GM18909 (cell line): ENCODE results near the gene PIGT.
A peak's percentile ranks its signal among the peaks of the same experiment; 100 is the strongest.

ENCODE experiments used
- ATAC-seq: cut with Tn5 transposase; IDR thresholded peaks from one replicate; pipeline ENCODE4 v1.9.1; 2021; ENCODE audit warnings: mild to moderate bottlenecking; ENCODE audit not compliant: unreplicated experiment, poor library complexity

The PIGT gene

DNA sequence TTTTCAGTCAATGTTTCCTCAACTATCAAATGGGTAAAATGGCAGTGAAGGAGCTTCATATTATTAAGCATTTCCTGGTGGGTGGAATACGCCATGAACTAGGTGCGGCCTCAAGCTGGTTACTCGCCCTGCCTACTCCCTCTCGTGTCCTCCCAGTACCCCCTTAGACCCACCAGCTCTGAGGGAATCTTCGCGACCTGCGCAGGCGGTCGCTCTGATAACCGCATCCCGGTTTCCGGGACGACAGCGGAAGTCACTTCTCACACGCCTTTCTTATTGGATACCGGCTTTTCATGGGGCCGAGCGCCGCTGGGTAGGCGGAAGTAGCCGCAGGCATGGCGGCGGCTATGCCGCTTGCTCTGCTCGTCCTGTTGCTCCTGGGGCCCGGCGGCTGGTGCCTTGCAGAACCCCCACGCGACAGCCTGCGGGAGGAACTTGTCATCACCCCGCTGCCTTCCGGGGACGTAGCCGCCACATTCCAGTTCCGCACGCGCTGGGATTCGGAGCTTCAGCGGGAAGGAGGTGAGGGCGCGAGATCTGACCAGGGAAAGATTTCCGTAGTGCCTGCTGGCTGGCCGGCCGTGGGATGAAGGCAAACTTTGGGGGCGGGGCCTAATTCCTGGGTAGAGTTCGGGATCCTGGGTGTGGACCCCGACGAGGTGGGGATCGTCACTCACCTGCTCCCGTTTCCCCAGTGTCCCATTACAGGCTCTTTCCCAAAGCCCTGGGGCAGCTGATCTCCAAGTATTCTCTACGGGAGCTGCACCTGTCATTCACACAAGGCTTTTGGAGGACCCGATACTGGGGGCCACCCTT is at the start of gene PIGT:
Gene PIGT, plus strand, starts transcription at position 320 of the 816 bp plus-strand sequence. Its CDS starts 16 bp downstream, at position 336.
- ATAC-seq, result peak; percentile 75

DNA sequence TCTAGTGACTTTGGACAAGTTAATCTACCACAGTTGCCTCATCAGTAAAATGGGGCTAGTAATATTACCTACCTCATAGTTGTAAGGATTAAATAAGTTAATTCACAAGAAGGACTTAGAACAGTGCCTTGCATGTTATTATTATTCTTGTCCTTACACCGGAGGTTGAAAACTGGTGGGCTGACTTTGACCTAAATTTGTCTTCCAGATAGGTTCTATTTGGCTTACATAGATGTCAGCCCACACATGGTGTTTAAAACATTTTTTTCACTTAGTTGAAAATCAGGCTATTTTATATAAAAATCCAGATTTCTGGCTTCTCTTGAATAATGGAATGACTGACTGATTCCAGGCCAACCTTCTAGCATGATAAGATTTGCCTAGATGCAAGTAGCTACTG is 49.7 kb upstream of the PIGT start:
- no peak for ATAC-seq

DNA sequence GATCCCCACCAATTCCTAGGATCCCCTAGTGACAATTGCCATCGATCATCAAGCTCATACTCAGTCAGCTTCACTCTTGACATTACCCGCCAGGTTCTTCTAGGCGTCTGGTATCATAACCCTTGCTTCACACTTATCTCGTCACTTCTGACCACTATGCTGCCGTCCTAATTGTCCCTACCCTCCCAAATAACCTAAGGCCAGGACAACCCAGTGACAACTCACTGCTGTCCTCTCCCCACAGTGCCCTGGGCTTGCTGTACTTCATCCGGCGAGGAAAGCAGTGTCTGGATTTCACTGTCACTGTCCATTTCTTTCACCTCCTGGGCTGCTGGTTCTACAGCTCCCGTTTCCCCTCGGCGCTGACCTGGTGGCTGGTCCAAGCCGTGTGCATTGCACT is 49.3 kb upstream of the PIGT start:
- no peak for ATAC-seq

DNA sequence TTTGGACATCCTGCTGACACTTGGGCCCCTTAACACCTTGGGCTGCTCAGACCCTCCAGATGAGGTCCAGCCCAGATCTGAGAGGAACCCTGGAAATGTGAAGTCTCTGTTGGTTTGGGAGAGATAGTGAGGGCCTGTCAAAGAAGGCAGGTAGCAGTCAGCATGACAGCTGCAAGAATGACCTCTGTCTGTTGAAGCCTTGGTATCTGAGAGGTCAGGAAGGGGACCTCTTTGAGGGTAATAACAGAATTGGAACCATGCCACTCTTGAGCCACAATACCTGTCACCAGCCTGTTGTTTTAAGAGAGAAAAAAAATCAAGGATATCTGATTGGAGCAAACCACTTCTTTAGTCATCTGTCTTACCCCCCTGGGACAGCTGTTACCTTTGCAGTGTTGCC is 48.8 kb upstream of the PIGT start:
- ATAC-seq, result no peak

DNA sequence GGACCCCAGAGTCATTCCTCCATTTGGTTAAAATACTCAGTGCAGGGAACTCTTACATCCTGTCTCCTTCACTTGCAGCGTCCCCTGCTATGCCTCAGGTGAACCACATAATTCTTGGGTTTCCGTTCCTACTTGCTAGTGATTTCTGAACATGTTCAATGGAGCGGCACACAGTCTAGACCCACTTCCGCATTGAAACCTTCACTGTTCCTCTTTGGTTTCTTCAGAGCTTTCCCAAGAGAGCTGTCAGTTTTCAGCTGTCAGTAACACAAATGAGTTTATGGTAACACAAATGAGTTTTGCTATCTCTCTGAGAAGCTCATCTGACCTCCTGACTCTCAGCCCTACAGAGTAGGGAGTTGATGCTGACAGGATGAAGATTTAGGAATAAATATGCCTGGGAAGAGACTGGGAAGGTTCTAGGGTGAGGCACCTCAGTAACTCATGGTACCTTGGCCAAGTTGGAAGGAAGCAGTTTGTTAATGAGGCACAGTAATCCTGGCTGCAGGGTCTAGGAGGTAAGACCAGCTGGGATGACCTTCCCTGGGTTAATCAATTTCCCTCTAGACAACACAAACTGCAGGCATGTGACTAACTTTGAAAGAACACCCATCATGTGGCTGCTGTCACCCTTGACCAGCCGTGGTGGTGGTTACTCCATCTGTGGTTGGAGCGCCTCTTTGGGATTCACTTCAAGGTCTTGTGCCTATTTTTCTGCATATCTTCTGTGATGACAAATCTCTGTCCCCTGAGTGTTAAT is 47.5 kb upstream of the PIGT start:
- peak; percentile 86 for ATAC-seq

- ATAC-seq, result no peak
Measured at GRCh38 chr20:45370571-45371160, 45.3 kb upstream of the PIGT start.

GRCh38 chr20:45372241-45372640 is 43.7 kb upstream of the PIGT start:
- ATAC-seq, result no peak

DNA sequence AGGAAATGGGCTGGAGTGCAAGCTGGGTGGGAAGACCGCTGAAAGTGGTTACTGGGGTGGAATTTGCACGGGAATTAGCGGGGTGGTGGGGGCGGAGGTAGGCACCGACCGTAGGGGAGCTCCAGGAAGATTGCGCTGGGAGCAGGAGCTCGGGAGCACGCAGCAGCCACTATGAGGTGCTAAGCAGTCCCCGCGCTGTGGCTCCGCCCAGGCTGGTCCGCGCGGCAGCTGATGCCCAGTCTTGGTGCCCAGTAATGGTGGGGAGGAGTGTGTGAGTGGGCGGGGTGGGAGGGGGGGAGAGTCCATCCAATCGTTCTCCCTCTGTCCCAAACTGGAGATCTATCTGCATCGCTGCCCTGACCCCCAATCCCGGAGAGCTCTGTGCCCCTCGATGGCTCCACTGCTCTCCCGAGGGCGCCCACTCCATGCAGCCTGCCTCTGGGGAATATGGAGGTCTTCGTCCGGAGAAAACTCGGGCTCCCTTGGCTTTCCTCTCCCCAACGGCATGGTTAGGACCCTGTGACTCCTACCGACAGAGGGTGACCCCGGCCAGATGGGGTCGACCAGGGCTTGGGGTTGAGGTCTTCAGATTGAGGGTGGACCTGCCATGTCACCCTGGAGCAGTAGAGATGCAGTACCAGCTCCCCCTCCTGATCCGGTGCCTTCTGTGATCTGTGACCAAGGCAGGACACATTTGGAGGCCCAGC is 43.1 kb upstream of the PIGT start:
- no peak for ATAC-seq

DNA sequence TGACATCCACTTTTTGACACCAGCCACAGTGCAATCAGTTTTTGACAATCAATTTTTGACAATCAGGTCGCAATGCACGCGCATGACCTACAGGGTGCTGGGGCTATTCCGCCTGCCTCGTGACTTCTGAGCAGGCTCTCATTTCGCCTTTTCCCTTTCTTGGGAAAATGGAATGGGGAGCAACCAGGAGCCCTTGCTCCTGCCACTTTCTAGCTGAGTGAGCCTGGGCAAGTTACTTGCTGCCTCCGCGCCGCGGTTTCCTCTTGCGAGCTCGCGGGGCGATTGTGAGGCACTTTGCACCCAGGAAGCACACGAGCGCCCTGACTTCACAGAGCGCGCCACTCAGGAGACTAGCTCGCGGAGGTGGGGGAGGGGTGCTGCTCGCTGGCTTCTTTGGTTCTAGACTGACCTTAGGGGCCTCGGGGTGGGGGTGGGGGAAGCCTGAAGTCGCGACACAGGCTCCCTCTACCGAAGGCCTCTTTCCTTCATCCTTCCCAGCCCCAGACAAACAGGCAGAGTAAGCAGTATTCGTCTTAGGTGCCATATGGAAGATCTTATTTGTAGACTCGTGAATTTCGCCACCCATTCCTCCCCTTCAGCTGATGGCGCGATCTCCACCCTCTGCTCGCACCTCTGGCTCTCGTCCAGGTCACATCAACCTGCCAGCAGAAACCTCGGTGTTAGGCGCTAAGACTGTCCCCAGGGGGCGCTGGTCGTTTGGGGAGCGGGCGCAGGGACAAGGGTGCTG is 42.4 kb upstream of the PIGT start:
- ATAC-seq, result peak; percentile 55

DNA sequence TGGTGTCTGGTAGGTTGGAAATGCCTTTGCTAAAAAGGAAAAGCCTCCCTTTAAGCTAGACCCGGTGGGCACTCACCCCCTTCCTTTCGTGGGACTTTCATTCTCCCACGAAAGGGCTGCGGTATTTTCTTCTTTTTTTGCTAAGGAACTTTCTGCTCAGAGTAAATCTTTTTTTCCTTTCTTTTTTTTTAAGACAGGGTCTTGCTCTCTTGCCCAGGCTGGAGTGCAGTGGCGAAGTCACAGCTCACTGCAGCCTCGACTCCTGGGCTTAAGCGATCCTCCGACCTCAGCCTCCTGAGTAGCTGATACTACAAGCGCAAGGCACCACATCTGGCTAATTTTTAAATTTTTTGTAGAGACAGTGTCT is 41.9 kb upstream of the PIGT start:
- no peak for ATAC-seq

DNA sequence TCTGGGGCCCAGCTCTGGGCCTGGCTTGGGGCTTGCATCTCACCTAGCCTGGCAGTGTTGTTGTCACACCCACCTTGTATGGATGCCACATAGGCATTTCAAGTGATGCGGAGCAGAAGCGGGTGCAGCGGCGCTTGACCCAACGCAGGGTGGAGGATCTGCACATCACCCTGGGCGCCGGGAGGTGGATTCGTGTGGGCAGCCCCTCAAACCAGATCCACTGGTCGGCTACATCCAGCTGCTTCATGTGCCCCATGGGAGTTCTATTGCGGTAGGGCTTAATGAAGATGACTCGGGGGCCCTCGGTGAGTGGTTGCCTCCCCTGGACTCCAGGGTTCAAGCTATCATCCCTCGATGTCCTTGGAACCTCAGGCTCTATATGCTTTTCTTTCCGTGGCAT is 41.0 kb upstream of the PIGT start:
- no peak for ATAC-seq

DNA sequence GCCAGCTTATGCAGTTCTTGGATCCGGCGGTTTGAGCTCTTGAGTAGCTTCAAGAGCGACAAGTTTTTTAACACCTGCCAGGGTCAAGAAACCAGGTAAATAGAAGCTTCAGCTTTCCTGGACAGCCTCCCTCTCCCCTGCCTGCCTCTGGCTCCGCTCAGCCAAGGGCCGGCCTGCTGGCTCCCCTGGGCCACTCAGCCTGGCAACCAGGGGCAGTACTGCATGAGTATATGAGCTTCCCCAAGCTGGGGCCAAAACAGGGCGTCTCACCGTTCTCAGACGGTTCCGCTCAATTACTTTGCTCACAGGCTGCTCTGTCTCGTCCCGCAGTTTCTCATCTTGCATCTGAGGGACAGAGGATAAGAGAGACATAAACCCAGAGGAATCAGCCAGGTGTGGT is 38.7 kb upstream of the PIGT start:
- ATAC-seq, result no peak

DNA sequence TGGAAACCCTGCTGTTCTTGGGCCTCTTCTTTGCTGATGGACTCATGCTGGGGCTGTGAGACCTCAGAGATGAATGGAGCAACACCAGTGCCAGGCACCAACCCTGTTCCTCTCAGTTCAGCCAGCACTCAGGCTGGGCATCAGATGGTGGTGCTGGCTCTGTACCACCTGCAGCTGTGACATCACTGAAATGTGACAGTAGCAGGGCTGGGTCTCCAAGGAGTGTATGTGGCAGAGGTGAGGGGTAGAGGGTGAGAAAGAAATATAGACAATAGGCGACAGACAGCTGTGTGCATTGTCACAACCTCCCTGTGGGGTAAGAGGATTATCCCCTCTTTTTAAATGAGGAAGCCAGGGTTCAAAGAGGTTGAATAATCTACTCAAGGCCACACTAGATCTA is 37.8 kb upstream of the PIGT start, which contains the start of gene TP53TG5:
Gene TP53TG5, minus strand, starts transcription at position 135 of the 400 bp plus-strand sequence. Its CDS starts 89 bp downstream, at position 46.
- ATAC-seq, result no peak

DNA sequence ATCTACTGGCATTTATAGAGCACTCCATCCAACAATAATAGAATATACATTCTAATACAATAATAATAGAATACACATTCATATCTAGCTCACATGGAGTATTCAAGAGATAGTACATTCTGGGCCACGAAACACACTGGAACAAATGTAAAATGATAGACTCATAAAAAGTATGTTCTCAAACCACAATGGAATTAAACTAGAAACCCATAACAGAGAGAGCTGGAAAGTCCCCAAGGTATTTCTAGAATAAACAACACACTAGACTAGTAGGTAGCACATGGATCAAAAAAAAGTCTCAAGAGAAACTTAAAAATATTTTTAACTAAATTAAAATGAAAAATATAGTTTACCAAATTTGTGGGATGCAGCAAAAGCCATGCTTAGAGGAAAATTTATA is 28.7 kb upstream of the PIGT start:
- ATAC-seq, result no peak

GRCh38 chr20:45390931-45391330 is 25.0 kb upstream of the PIGT start:
- ATAC-seq, result no peak

DNA sequence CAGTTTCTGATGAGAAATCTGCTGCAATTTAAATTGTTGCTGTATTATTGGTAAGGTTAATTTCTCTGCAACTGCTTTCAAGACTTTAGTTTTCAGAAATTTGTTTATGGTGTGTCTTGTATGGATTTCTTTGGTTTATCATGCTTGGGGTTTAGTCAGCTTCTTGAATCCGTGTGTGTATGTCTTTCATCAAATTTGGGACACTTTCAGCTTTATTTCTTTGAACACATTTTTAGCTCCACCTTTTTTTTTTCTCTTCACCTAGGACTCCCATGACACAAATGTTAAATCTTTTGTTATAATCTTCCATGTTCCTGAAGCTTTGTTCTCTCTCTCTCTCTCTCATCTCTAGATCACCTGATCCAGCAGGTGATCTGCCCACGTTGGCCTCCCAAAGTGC is 24.4 kb upstream of the PIGT start:
- ATAC-seq, result no peak

GRCh38 chr20:45392733-45393132 is 23.2 kb upstream of the PIGT start:
- ATAC-seq, result no peak

DNA sequence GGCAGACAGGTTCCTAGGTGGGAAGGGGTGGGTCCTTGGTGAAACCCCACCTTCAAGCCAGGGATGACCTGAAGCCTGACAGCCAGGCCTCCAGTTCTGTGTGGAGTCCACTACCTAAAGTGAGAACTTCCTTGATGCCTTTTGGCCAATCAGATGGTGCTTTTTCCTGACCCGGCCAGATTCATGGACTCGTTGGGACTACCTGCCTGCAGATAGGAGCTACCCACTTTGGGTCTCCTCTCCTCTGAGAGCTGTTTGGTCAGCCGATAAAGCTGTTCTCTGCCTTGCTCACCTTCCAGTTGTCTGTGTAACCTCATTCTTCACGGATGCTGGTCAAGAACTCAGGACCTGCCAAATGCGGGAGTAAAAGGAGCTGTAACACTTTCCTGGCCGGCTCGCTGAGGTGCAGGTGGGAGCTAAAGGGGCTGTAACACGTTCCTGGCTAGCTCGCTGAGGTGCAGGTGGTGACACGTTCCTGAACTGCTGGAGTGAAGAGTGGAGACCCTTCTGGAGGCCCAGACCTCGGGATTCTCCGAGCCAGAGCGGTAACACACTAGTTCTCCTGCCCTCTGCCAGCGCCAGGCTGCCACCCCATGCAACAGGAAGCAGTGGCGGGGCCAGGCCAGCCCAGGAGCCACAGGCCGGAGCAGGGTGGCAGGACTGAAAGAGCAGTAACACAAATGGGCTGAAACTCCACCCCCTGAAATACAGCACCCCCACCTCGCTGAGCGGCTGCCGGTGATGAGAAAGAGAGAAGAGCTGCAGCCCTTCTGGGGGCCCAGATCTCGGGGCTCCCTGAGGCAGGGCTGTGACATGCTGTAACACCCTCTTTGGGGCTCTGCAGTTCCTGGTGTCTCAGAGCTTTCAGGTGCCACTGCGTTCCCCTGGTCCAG is 21.5 kb upstream of the PIGT start:
- no peak for ATAC-seq

- ATAC-seq, result no peak
Measured at GRCh38 chr20:45395114-45395415, 20.9 kb upstream of the PIGT start.
